ACHN (cell line): ENCODE results near the gene HCFC2.

Source experiments
- DNase-seq: peaks from one replicate; pipeline ENCODE4 v3.0.0-alpha.2; 2015
- in situ Hi-C: cut with HindIII; loops from 2 replicates; pipeline ENCODE4 v1.10.0; 2017; ENCODE audit warnings: low sequenced_read_pairs, low pct_ligation_motif_present, low pct_unique_long_range_greater_than_20kb

HCFC2 gene

GRCh38 chr12:104055686-104056388, 8.5 kb upstream of the HCFC2 start:
- in situ Hi-C loops, result no loop called here
- no peak for DNase-seq

- no peak for DNase-seq
- in situ Hi-C loops, result no loop called here
Measured at GRCh38 chr12:104056419-104056972, 7.8 kb upstream of the HCFC2 start.

- peak; percentile 49 for DNase-seq
- in situ Hi-C loops, result no loop called here
Measured at GRCh38 chr12:104057771-104058197, 6.5 kb upstream of the HCFC2 start.

GRCh38 chr12:104058802-104059201, 5.5 kb upstream of the HCFC2 start:
- in situ Hi-C loops, result no loop called here
- DNase-seq, result no peak

- in situ Hi-C loops, result no loop called here
- DNase-seq, result no peak
Measured at GRCh38 chr12:104059963-104060362, 4.4 kb upstream of the HCFC2 start.

GRCh38 chr12:104060791-104061190, 3.5 kb upstream of the HCFC2 start:
- in situ Hi-C loops, result no loop called here
- DNase-seq, result no peak

GRCh38 chr12:104063712-104064030, 660 bp upstream of the HCFC2 start:
- DNase-seq, result no peak
- in situ Hi-C loops, result no loop called here

- in situ Hi-C loops, result no loop called here
- peak; percentile 18 for DNase-seq
Measured at GRCh38 chr12:104064842-104065427, 604 bp downstream of the HCFC2 start.

- no peak for DNase-seq
- in situ Hi-C loops, result no loop called here
Measured at GRCh38 chr12:104072099-104072498, 7.8 kb downstream of the HCFC2 start.

- no peak for DNase-seq
- in situ Hi-C loops, result no loop called here
Measured at GRCh38 chr12:104073699-104074098, 9.4 kb downstream of the HCFC2 start.

- in situ Hi-C loops, result no loop called here
Measured at GRCh38 chr12:104079024-104079423, 14.7 kb downstream of the HCFC2 start.

GRCh38 chr12:104080764-104081163, 16.4 kb downstream of the HCFC2 start:
- DNase-seq, result no peak
- in situ Hi-C loops, result no loop called here

More at GRCh38 chr12:104079024-104079423, 14.7 kb downstream of the HCFC2 start:
- no peak for DNase-seq

GRCh38 chr12:104083769-104084475, 19.6 kb downstream of the HCFC2 start:
- in situ Hi-C loops, result no loop called here
- no peak for DNase-seq

- no peak for DNase-seq
- in situ Hi-C loops, result no loop called here
Measured at GRCh38 chr12:104090685-104091084, 26.4 kb downstream of the HCFC2 start.

GRCh38 chr12:104091136-104091535, 26.8 kb downstream of the HCFC2 start:
- in situ Hi-C loops, result no loop called here

GRCh38 chr12:104094284-104094683, 30.0 kb downstream of the HCFC2 start:
- DNase-seq, result no peak
- in situ Hi-C loops, result no loop called here

More at GRCh38 chr12:104091136-104091535, 26.8 kb downstream of the HCFC2 start:
- no peak for DNase-seq

GRCh38 chr12:104095289-104095688, 31.0 kb downstream of the HCFC2 start:
- no peak for DNase-seq
- in situ Hi-C loops, result no loop called here

GRCh38 chr12:104097954-104098353, 33.6 kb downstream of the HCFC2 start:
- in situ Hi-C loops, result no loop called here
- no peak for DNase-seq

GRCh38 chr12:104105461-104105860, 41.1 kb downstream of the HCFC2 start:
- no peak for DNase-seq
- in situ Hi-C loops, result no loop called here
